Measurements from ENCODE around the gene AHCYL2. TPM values are rescaled to one million over a fixed set of nuclear protein-coding genes. Genes with fewer than 3 reads are reported as not detected.
A peak's percentile ranks its signal among the peaks of the same experiment; 100 is the strongest.

The AHCYL2 gene
- total RNA-seq, 4 donors from 2014 or later, result 33.5 to 61.2 (median 41.7) TPM

DNA sequence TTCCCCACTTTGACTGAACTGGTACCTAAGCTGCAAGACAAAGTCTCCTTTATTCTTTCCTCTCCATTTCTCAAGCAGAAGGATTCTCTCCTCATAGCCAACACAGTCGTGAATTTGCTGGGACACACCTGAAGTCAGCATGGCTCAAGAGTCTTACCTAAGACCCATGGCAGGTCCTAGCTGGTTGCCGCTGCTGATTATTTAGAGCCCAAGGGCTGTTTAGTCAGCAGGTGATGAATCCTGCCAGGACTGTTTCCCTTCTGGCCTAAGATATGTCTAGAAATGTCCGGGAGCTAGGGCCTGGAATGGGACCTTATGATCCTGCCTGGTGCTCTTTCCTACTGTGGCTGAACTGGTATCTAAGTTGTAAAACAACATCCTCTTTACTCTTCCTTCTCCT is 82.8 kb downstream of the AHCYL2 start:
- WGBS, result 38% methylated on average over 3 of the region's 3 CpGs
- Histone ChIP-seq H3K27ac (peak overlapping the region; percentile 52), H3K4me1 (peaks cover 16% of the 10 kb centered on the region), H3K4me3 (no peak overlapping the region), H3K9me3 (no peaks in the 10 kb centered on the region), H3K27me3 (no peaks in the 10 kb centered on the region), H3K36me3 (no peaks in the 10 kb centered on the region)
- TF ChIP-seq POLR2A (IDR thresholded peaks at IDR 0.05) (no peak), POLR2AphosphoS5 (IDR thresholded peaks at IDR 0.05) (peak in 1 of 3 donors; percentile 22)
- no peak for DNase-seq (ENCODE audit: low spot score in 2 of 2)

DNA sequence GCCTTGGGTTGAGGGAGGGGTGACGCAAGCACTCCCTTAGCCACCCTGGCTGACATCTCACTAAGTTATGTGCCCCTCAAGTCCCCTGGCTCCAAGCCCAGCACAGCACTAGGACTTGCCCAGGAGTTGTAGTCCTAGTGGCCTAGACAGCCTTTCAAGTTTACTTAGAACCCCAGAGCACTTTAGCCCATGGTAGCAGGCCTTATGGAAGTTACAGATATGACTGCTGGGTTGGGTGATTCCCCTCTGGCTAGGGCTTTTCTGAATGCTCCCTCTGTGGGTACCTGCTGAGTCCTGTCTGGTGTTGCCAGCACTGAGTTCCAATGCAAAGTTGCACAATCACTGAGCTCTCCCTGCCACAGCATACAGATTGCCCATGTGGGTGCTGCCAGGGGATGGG is 83.2 kb downstream of the AHCYL2 start:
- no peak for DNase-seq (ENCODE audit: low spot score in 2 of 2)
- no peak for TF ChIP-seq EP300 (IDR thresholded peaks at IDR 0.05)
- TF ChIP-seq, protein P1, sequence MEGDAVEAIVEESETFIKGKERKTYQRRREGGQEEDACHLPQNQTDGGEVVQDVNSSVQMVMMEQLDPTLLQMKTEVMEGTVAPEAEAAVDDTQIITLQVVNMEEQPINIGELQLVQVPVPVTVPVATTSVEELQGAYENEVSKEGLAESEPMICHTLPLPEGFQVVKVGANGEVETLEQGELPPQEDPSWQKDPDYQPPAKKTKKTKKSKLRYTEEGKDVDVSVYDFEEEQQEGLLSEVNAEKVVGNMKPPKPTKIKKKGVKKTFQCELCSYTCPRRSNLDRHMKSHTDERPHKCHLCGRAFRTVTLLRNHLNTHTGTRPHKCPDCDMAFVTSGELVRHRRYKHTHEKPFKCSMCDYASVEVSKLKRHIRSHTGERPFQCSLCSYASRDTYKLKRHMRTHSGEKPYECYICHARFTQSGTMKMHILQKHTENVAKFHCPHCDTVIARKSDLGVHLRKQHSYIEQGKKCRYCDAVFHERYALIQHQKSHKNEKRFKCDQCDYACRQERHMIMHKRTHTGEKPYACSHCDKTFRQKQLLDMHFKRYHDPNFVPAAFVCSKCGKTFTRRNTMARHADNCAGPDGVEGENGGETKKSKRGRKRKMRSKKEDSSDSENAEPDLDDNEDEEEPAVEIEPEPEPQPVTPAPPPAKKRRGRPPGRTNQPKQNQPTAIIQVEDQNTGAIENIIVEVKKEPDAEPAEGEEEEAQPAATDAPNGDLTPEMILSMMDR (IDR thresholded peaks at IDR 0.05), result no peak
- no peak for TF ChIP-seq POLR2A (IDR thresholded peaks at IDR 0.05)
- no peak for TF ChIP-seq POLR2AphosphoS5 (IDR thresholded peaks at IDR 0.05)
- Histone ChIP-seq H3K27ac (peak overlapping the region; percentile 52), H3K9me3 (no peaks in the 10 kb centered on the region), H3K4me1 (peaks cover 16% of the 10 kb centered on the region), H3K27me3 (no peaks in the 10 kb centered on the region), H3K36me3 (no peaks in the 10 kb centered on the region), H3K4me3 (no peak overlapping the region)
- WGBS, result 80% methylated on average over 1 of the region's 1 CpG

DNA sequence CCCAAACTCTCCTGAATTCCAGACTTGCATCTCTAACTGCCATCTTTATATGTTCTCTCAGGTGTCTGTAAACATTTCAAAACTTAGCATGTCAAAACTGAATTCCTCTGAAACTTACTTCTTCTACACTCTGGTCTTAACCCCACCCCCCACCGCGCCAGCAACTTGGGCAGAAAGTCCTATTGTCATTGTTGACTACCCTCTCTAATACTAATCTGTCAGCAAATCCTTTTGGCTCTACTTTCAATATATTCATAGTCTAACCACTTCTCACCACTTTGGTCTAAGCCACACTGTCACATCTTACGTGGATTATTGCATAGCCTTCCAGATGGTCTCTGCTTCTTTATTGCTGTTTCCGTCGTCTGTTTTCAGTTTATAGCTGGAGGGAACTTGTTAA is 86.6 kb downstream of the AHCYL2 start:
- no peaks in the 10 kb centered on the region for H3K9me3 ChIP-seq
- H3K36me3 ChIP-seq, result no peaks in the 10 kb centered on the region
- TF ChIP-seq EP300 (IDR thresholded peaks at IDR 0.05) (no peak), POLR2AphosphoS5 (IDR thresholded peaks at IDR 0.05) (no peak)
- TF ChIP-seq, protein P1 (IDR thresholded peaks at IDR 0.05), result no peak
- no peak overlapping the region for H3K27ac ChIP-seq
- no peaks in the 10 kb centered on the region for H3K27me3 ChIP-seq
- H3K4me3 ChIP-seq, result no peak overlapping the region
- WGBS, result 58% methylated on average over 5 of the region's 5 CpGs
- H3K4me1 ChIP-seq, result peaks cover 34% of the 10 kb centered on the region
- DNase-seq (ENCODE audit: low spot score in 2 of 2), result no peak

DNA sequence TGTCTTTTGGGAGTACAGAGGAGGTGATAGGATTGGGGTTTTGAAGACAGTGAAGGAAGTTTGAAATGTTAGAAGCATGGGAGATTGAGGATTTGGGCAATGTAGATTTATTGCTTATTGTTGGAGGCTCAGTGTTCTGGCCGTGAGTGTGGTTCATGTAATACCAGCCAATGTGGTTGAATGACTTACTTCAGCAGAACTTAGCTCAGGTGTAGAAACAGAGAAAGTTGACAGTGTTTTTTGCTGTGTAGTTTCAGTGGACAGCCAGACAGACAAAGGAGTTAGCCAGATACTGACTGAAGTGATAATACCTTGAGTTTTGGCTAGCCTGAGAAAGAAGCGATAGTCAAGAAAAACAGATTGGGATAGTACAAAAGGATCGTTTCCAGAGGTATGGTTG is 88.5 kb downstream of the AHCYL2 start:
- WGBS, result 88% methylated on average over 3 of the region's 3 CpGs
- no peaks in the 10 kb centered on the region for H3K36me3 ChIP-seq
- no peaks in the 10 kb centered on the region for H3K9me3 ChIP-seq
- peaks cover 30% of the 10 kb centered on the region for H3K4me1 ChIP-seq
- no peak for TF ChIP-seq POLR2AphosphoS5 (IDR thresholded peaks at IDR 0.05)
- TF ChIP-seq, protein P1 (IDR thresholded peaks at IDR 0.05), result no peak
- TF ChIP-seq EP300 (IDR thresholded peaks at IDR 0.05), result no peak
- TF ChIP-seq POLR2A (IDR thresholded peaks at IDR 0.05), result no peak
- H3K4me3 ChIP-seq, result no peak overlapping the region
- H3K27ac ChIP-seq, result no peak overlapping the region
- DNase-seq (ENCODE audit: low spot score in 2 of 2), result no peak
- H3K27me3 ChIP-seq, result no peaks in the 10 kb centered on the region

DNA sequence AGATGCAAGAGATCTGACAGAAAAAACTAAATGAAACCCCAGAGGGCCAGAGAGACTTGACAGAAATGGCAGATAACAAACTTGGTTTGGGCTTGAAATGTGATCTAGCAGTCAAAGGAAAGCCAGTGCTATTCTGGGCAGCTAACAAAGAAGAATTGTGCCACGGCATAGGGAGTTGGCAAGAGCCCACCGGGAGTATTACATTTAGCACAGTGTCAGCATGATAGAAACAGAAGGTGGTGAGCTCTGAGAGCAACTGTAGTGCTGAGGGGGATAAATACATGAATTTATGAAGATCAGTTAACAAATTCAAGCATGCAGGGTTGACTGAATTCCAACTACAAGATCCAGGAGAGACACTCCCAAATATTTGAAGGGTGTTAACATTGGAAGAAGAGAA is 91.1 kb downstream of the AHCYL2 start:
- Histone ChIP-seq H3K4me1 (peaks cover 26% of the 10 kb centered on the region), H3K27me3 (no peaks in the 10 kb centered on the region), H3K36me3 (no peaks in the 10 kb centered on the region), H3K9me3 (no peaks in the 10 kb centered on the region), H3K4me3 (no peak overlapping the region), H3K27ac (peak overlapping the region; percentile 22)
- WGBS, result 26% methylated on average over 2 of the region's 2 CpGs
- no peak for TF ChIP-seq EP300 (IDR thresholded peaks at IDR 0.05)
- no peak for TF ChIP-seq POLR2AphosphoS5 (IDR thresholded peaks at IDR 0.05)
- no peak for DNase-seq (ENCODE audit: low spot score in 2 of 2)

DNA sequence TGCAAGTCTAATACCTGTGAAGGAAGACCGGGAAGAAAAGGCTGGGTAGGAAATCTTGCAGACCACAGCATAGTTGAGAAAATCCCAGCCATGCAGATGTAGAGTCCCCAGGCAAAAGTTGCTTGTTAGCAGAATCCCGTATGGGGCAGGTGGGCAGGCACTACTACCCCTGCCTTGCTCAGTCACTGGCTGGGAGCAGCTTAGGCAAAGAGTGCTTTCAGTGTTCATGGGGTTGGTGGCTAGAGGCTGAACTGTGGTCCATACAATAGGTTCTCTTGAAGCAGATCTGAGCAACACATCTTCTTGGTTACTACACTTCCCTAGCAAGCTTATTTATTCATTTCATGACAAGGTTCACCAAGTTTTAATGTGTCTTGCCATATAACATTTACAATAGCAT is 92.6 kb downstream of the AHCYL2 start:
- peaks cover 26% of the 10 kb centered on the region for H3K4me1 ChIP-seq
- no peak for DNase-seq (ENCODE audit: low spot score in 2 of 2)
- 46% methylated on average over 2 of the region's 2 CpGs for WGBS
- no peak for TF ChIP-seq POLR2AphosphoS5 (IDR thresholded peaks at IDR 0.05)
- no peak overlapping the region for H3K4me3 ChIP-seq
- H3K9me3 ChIP-seq, result no peaks in the 10 kb centered on the region
- no peaks in the 10 kb centered on the region for H3K27me3 ChIP-seq
- peaks cover 5% of the 10 kb centered on the region for H3K36me3 ChIP-seq
- H3K27ac ChIP-seq, result no peak overlapping the region

DNA sequence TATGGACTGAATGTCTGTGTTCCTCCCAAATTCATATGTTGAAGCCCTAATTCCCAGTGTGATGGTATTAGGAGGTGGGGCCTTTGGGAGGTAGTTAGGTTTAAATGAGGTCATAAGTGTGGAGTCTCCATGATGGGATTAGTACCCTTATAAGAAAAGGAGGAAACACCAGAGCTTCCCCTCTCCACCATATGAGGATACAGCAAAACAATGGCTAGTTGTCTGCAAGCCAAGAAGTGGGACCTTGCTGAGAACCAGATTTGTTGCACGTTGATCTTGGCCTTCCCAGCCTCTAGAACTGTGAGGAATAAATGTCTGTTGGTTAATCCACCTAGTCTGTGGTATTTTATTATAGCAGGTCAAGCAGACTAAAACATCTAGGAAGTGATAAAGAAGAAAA is 102.2 kb downstream of the AHCYL2 start:
- Histone ChIP-seq H3K4me3 (no peak overlapping the region), H3K27me3 (no peaks in the 10 kb centered on the region), H3K4me1 (peaks cover under 1% of the 10 kb centered on the region), H3K36me3 (peaks cover 8% of the 10 kb centered on the region), H3K27ac (no peak overlapping the region), H3K9me3 (no peaks in the 10 kb centered on the region)
- TF ChIP-seq EP300 (IDR thresholded peaks at IDR 0.05) (no peak), POLR2A (IDR thresholded peaks at IDR 0.05) (no peak)
- TF ChIP-seq, protein P1 (IDR thresholded peaks at IDR 0.05), result no peak
- WGBS, result 81% methylated on average over 1 of the region's 1 CpG
- DNase-seq (ENCODE audit: low spot score in 2 of 2), result no peak
